Measurements from ENCODE around the gene THSD7B. TPM values are rescaled to one million over a fixed set of nuclear protein-coding genes. Genes with fewer than 3 reads are reported as not detected.
"Not testable (repeated sequence)": the region's sequence is repeated elsewhere in the genome, so short reads cannot be mapped to it uniquely, and the experiment has no call there.

THSD7B gene
- total and polyA plus RNA-seq, 9 donors: 0.27 to 1.8 (median 0.77) TPM

- not testable (repeated sequence) for H3K4me3 ChIP-seq (ENCODE audit: low read length); H3K36me3 ChIP-seq (ENCODE audit: control insufficient read depth, insufficient read depth, low read length); H3K27ac ChIP-seq (ENCODE audit: low read length); H3K27me3 ChIP-seq (ENCODE audit: control insufficient read depth, insufficient read depth, low read length); DNase-seq; H3K4me1 ChIP-seq (ENCODE audit: control insufficient read depth, insufficient read depth, low read length); H3K9me3 ChIP-seq (replicated peaks; ENCODE audit: control insufficient read depth, low read depth, low read length)
- 90% methylated on average over 15 of the region's 22 CpGs for WGBS (ENCODE audit: insufficient coverage)
These were observed 6.8 kb upstream of the THSD7B start for GRCh38 chr2:136758504-136758903.

- Histone ChIP-seq H3K9me3 (replicated peaks; ENCODE audit: control insufficient read depth, low read depth, low read length) (no peaks in the 10 kb centered on the region), H3K27ac (ENCODE audit: low read length) (no peak overlapping the region), H3K36me3 (ENCODE audit: control insufficient read depth, insufficient read depth, low read length) (no peaks in the 10 kb centered on the region), H3K4me1 (ENCODE audit: control insufficient read depth, insufficient read depth, low read length) (peaks cover 12% of the 10 kb centered on the region), H3K4me3 (ENCODE audit: low read length) (peak overlapping the region; percentile 49), H3K27me3 (ENCODE audit: control insufficient read depth, insufficient read depth, low read length) (peaks cover 35% of the 10 kb centered on the region)
- no peak for DNase-seq
- 0% methylated on average over 33 of the region's 47 CpGs for WGBS (ENCODE audit: insufficient coverage)
These were observed 691 bp upstream of the THSD7B start for GRCh38 chr2:136764452-136765255.

GRCh38 chr2:136766073-136766404 is 694 bp downstream of the THSD7B start:
- WGBS (ENCODE audit: insufficient coverage): 0% methylated on average over 12 of the region's 17 CpGs
- H3K4me1 ChIP-seq (ENCODE audit: control insufficient read depth, insufficient read depth, low read length): peaks cover 12% of the 10 kb centered on the region
- H3K4me3 ChIP-seq (ENCODE audit: low read length): peak overlapping the region; percentile 49
- no peak overlapping the region for H3K27ac ChIP-seq (ENCODE audit: low read length)
- no peaks in the 10 kb centered on the region for H3K9me3 ChIP-seq (replicated peaks; ENCODE audit: control insufficient read depth, low read depth, low read length)
- H3K36me3 ChIP-seq (ENCODE audit: control insufficient read depth, insufficient read depth, low read length): no peaks in the 10 kb centered on the region
- peak; percentile 19 for DNase-seq
- peaks cover 35% of the 10 kb centered on the region for H3K27me3 ChIP-seq (ENCODE audit: control insufficient read depth, insufficient read depth, low read length)

GRCh38 chr2:136767030-136767429 is 1.7 kb downstream of the THSD7B start:
- WGBS (ENCODE audit: insufficient coverage): 0% methylated on average over 1 of the region's 2 CpGs
- H3K4me3 ChIP-seq (ENCODE audit: low read length): no peak overlapping the region
- no peak for DNase-seq
- peaks cover 34% of the 10 kb centered on the region for H3K27me3 ChIP-seq (ENCODE audit: control insufficient read depth, insufficient read depth, low read length)
- H3K9me3 ChIP-seq (replicated peaks; ENCODE audit: control insufficient read depth, low read depth, low read length): no peaks in the 10 kb centered on the region
- H3K27ac ChIP-seq (ENCODE audit: low read length): no peak overlapping the region
- no peaks in the 10 kb centered on the region for H3K36me3 ChIP-seq (ENCODE audit: control insufficient read depth, insufficient read depth, low read length)
- peaks cover 12% of the 10 kb centered on the region for H3K4me1 ChIP-seq (ENCODE audit: control insufficient read depth, insufficient read depth, low read length)

GRCh38 chr2:136769871-136770270 is 4.5 kb downstream of the THSD7B start:
- DNase-seq: no peak
- Histone ChIP-seq H3K9me3 (replicated peaks; ENCODE audit: control insufficient read depth, low read depth, low read length) (no peaks in the 10 kb centered on the region), H3K4me3 (ENCODE audit: low read length) (no peak overlapping the region), H3K27me3 (ENCODE audit: control insufficient read depth, insufficient read depth, low read length) (peaks cover 22% of the 10 kb centered on the region), H3K36me3 (ENCODE audit: control insufficient read depth, insufficient read depth, low read length) (no peaks in the 10 kb centered on the region), H3K4me1 (ENCODE audit: control insufficient read depth, insufficient read depth, low read length) (peaks cover 7% of the 10 kb centered on the region), H3K27ac (ENCODE audit: low read length) (no peak overlapping the region)
- whole genome bisulfite sequencing (ENCODE audit: insufficient coverage): 52% methylated on average over 2 of the region's 6 CpGs

- no peak for DNase-seq
- H3K27ac ChIP-seq (ENCODE audit: low read length): no peak overlapping the region
- H3K9me3 ChIP-seq (replicated peaks; ENCODE audit: control insufficient read depth, low read depth, low read length): no peaks in the 10 kb centered on the region
- WGBS (ENCODE audit: insufficient coverage): no CpG with 5 or more reads among the region's 1 CpG
- no peak overlapping the region for H3K4me3 ChIP-seq (ENCODE audit: low read length)
- H3K27me3 ChIP-seq (ENCODE audit: control insufficient read depth, insufficient read depth, low read length): peaks cover 16% of the 10 kb centered on the region
- peaks cover 6% of the 10 kb centered on the region for H3K4me1 ChIP-seq (ENCODE audit: control insufficient read depth, insufficient read depth, low read length)
- no peaks in the 10 kb centered on the region for H3K36me3 ChIP-seq (ENCODE audit: control insufficient read depth, insufficient read depth, low read length)
These were observed 5.0 kb downstream of the THSD7B start for GRCh38 chr2:136770384-136770783.

GRCh38 chr2:136777391-136777790 is 12.0 kb downstream of the THSD7B start:
- no peaks in the 10 kb centered on the region for H3K9me3 ChIP-seq (replicated peaks; ENCODE audit: control insufficient read depth, low read depth, low read length)
- WGBS (ENCODE audit: insufficient coverage): no CpG with 5 or more reads among the region's 2 CpGs
- H3K4me1 ChIP-seq (ENCODE audit: control insufficient read depth, insufficient read depth, low read length): no peaks in the 10 kb centered on the region
- H3K4me3 ChIP-seq (ENCODE audit: low read length): no peak overlapping the region
- no peaks in the 10 kb centered on the region for H3K36me3 ChIP-seq (ENCODE audit: control insufficient read depth, insufficient read depth, low read length)
- H3K27me3 ChIP-seq (ENCODE audit: control insufficient read depth, insufficient read depth, low read length): no peaks in the 10 kb centered on the region
- H3K27ac ChIP-seq (ENCODE audit: low read length): no peak overlapping the region
- no peak for DNase-seq

- no peak for DNase-seq
- 86% methylated on average over 1 of the region's 4 CpGs for WGBS (ENCODE audit: insufficient coverage)
- no peaks in the 10 kb centered on the region for H3K4me1 ChIP-seq (ENCODE audit: control insufficient read depth, insufficient read depth, low read length)
These were observed 18.5 kb downstream of the THSD7B start for GRCh38 chr2:136783856-136784255.

GRCh38 chr2:136785215-136785614 is 19.9 kb downstream of the THSD7B start:
- H3K27me3 ChIP-seq (ENCODE audit: control insufficient read depth, insufficient read depth, low read length): no peaks in the 10 kb centered on the region
- H3K36me3 ChIP-seq (ENCODE audit: control insufficient read depth, insufficient read depth, low read length): no peaks in the 10 kb centered on the region
- no peaks in the 10 kb centered on the region for H3K9me3 ChIP-seq (replicated peaks; ENCODE audit: control insufficient read depth, low read depth, low read length)
- H3K27ac ChIP-seq (ENCODE audit: low read length): no peak overlapping the region
- H3K4me3 ChIP-seq (ENCODE audit: low read length): no peak overlapping the region
- no CpG with 5 or more reads among the region's 3 CpGs for WGBS (ENCODE audit: insufficient coverage)
- H3K4me1 ChIP-seq (ENCODE audit: control insufficient read depth, insufficient read depth, low read length): no peaks in the 10 kb centered on the region
- no peak for DNase-seq

More at GRCh38 chr2:136783856-136784255, 18.5 kb downstream of the THSD7B start:
- H3K27ac ChIP-seq (ENCODE audit: low read length): no peak overlapping the region
- H3K4me3 ChIP-seq (ENCODE audit: low read length): no peak overlapping the region
- no peaks in the 10 kb centered on the region for H3K9me3 ChIP-seq (replicated peaks; ENCODE audit: control insufficient read depth, low read depth, low read length)
- H3K36me3 ChIP-seq (ENCODE audit: control insufficient read depth, insufficient read depth, low read length): no peaks in the 10 kb centered on the region
- no peaks in the 10 kb centered on the region for H3K27me3 ChIP-seq (ENCODE audit: control insufficient read depth, insufficient read depth, low read length)

GRCh38 chr2:136787970-136788369 is 22.6 kb downstream of the THSD7B start:
- WGBS (ENCODE audit: insufficient coverage): 33% methylated on average over 1 of the region's 3 CpGs
- Histone ChIP-seq H3K36me3 (ENCODE audit: control insufficient read depth, insufficient read depth, low read length) (no peaks in the 10 kb centered on the region), H3K4me1 (ENCODE audit: control insufficient read depth, insufficient read depth, low read length) (no peaks in the 10 kb centered on the region), H3K9me3 (replicated peaks; ENCODE audit: control insufficient read depth, low read depth, low read length) (no peaks in the 10 kb centered on the region), H3K27me3 (ENCODE audit: control insufficient read depth, insufficient read depth, low read length) (no peaks in the 10 kb centered on the region), H3K27ac (ENCODE audit: low read length) (no peak overlapping the region), H3K4me3 (ENCODE audit: low read length) (no peak overlapping the region)
- DNase-seq: no peak

GRCh38 chr2:136796339-136796738 is 31.0 kb downstream of the THSD7B start:
- Histone ChIP-seq H3K36me3 (ENCODE audit: control insufficient read depth, insufficient read depth, low read length) (no peaks in the 10 kb centered on the region), H3K4me3 (ENCODE audit: low read length) (no peak overlapping the region), H3K4me1 (ENCODE audit: control insufficient read depth, insufficient read depth, low read length) (no peaks in the 10 kb centered on the region), H3K27ac (ENCODE audit: low read length) (no peak overlapping the region), H3K27me3 (ENCODE audit: control insufficient read depth, insufficient read depth, low read length) (no peaks in the 10 kb centered on the region), H3K9me3 (replicated peaks; ENCODE audit: control insufficient read depth, low read depth, low read length) (no peaks in the 10 kb centered on the region)
- 50% methylated on average over 1 of the region's 4 CpGs for WGBS (ENCODE audit: insufficient coverage)
- DNase-seq: no peak
